Heart left ventricle (tissue), 13 donors: ENCODE results near the gene COX4I1.

Experiments used
- CTCF ChIP-seq, 12 donors: fragments of 200-600 bp; sonication (generic) in 4 of 12; IDR thresholded peaks; one replicate each; pipeline versions ENCODE4 v1.5.0 to v1.8.0; 2018 to 2022; ENCODE audit warnings: antibody characterized with exemption in 12 of 12, mild to moderate bottlenecking in 5 of 12
- POLR2A ChIP-seq, 2 donors: fragments of 450-650 bp; IDR thresholded peaks; one replicate each; pipeline ENCODE4 v1.6.1; 2017; ENCODE audit warnings: antibody characterized with exemption in 2 of 2, mild to moderate bottlenecking in 2 of 2, moderate library complexity in 2 of 2
- donor health status: ischemic (EF 13 %, LVEDD 7.1; RV severe dilation, severe dysfunction).
- donor health status: DM: no; HTN: yes; CAD: no.
- donor health status: DM: no; HTN: no; CAD: no.
- donor health status: ischemic (EF 25% LVEDD 6.9; RV normal size, moderate dysfunction).
- donor health status: ischemic (EF 25% LVEDD 5.7; RV mildly dilated, moderate dysfunction).
- donor health status: ischemic (EF 35%, LVEDD 5.7; RV mildly dilated, moderate dysfunction).
- donor health status: nonischemic (EF 11% LVEDD 7.7; RV severe dilation, severe dysfunction).
- donor health status: DM: yes; HTN: yes; CAD: no.
- donor health status: PGD.
- donor health status: ischemic (EF 29% LVEDD 5.4; RV normal size, mild dysfunction).
- donor health status: nonischemic (EF 23%, LVEDD 6.1; RV moderate dilation, normal function).

DNA sequence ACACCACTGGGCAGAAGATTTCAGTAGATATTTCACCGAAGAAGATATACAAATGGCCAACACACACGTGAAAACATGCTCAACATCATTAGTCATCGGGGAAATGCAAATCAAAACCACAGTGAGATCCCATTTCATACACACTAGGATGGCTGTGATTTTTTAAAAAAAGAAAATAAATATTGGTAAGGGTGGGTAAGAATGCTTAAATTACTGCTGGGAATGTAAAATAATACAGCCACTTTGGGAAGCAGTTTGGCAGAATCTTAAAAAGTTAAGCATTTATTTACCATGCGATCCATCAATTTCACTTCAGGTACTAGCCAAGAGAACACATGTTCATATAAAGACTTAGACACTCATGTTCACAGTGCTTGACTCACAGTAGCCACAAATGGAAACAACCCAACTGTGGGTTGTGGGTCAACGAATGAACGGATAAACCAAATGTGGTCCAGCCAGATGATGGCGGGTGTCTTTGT is 42.1 kb upstream of the COX4I1 start:
- TF ChIP-seq CTCF (IDR thresholded peaks at IDR 0.05) (no peak), POLR2A (IDR thresholded peaks at IDR 0.05) (no peak)
